ENCODE results near the gene NKX2-1.
"Not testable (repeated sequence)": the region's sequence is repeated elsewhere in the genome, so short reads cannot be mapped to it uniquely, and the experiment has no call there.

Gene NKX2-1

DNA sequence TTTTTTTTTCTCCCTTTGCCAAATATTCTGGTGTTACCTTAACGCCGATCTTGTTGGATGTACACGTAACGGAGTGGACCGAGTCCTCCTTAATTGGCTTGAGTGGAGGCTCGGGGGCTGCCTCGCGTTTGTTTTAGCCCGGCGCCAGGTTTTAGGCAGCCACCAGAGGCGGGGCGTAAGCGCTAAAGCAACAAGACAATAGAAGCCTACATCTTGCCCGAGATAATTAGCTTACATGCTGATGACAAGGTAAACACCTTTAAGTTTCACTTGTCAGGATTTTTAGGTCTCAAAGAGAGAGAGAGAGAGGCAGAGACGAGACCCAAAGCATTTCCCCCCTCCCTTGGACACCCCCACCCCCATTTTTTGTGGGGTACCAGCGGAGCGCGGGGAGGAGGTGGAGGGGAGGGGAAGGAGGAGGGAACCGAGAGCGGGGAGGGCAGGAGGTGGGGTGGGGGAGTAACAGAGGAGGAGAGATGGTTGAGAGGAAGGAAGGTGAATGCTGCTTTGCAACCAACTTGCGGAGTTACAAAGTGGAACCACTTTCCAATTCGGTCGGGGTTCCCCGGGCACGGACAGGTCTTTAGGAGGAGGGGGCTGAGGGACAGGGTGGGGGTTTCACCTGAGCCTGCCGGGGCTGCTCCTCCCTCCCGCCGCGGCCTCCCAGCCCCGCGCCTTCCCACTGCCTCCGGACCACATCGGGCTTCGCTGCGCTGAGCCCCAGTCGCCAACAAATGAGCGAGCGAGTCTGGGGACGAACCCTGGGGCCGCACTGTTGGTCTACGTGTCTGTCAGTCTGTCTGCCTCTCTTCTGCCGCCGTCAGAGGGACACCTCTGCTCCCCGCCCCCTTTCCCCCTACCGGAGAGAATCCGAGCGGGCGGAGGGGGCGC is at the start of gene NKX2-1:
Gene NKX2-1 (minus strand): TSS at position 802 of the 891 bp plus-strand sequence. CDS start 103 bp downstream, at position 699.
- DNase-seq = peak; percentile 68

DNA sequence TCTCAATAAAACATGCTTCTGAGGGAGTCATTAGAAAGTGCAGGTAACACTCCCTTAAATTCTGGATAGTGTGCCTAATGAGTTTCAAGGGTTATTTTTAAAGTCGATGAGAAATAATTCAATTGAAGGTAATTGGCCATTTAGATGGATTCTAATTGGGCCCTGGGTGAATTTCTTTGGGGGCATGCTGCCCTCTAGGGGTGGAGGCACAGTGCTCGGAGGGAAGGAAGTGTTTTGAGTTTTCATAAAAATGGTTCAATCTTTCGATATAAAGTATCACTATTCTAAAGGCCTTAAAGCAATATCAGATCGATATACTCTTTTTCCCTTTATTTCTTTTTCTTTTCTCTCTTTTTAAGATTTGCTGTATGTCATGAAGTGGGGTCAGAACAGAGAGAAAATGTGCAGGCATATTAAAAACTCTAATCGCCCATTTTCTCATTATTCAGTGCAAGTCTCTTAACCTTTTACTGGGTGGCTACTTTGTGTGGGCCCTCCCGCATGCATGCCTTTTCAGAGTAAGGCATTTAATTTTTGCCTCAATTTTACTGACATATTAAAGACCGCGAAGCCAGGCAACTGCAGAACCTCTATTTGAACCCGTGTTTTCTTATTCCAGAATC is 36.9 kb upstream of the NKX2-1 start:
- no peak for DNase-seq

- DNase-seq = no peak
These were observed 36.1 kb upstream of the NKX2-1 start for GRCh38 chr14:36555998-36556743.

DNA sequence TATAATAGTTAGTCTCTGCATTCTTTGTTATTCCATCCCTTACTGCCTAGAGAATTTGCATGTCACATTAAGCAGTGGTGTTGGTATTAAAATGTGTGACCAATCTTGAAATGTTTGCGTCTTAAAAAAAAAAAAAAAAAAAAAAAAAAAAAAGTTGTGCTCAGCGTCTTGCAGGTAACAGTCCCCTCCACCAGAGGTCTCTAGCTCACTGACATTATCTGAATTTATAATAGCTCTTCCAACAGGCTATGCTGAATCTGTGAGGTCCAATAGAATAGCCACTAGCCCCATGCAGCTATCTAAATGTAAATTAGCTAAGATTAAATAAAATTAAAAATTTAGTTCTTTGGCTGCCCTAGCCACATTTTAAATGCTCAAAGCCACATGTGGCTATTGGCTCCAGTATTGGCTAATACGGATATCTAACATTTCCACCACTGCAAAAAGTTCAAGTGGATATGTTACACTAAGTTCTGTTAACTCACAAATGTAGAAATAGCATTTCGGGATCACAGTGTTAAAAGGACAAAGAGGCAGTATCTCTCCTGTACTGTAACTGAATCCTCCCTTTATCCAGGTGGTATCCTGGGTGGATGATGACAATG is 33.7 kb upstream of the NKX2-1 start:
- DNase-seq = no peak

GRCh38 chr14:36550899-36551298 is 30.9 kb upstream of the NKX2-1 start:
- DNase-seq = no peak

DNA sequence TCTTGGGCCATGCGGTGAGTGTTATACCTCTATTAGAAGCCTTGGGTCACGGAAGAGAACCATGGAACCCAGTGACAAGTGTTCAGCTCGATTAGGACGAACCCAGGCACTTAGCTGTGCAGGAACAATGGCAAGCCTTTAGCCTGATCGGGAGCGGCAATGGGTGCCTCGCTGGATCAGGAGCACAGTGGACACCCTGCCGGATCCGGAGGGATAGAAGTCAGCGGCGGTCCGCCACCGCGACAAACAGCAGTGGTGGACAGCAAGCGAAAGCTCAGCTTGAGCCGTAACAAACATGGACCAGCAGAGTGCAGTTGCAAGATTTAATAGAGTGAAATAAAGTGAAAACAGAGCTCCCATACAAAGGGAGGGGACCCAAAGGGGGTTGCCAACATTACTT is 24.2 kb upstream of the NKX2-1 start:
- DNase-seq = not testable (repeated sequence)

DNA sequence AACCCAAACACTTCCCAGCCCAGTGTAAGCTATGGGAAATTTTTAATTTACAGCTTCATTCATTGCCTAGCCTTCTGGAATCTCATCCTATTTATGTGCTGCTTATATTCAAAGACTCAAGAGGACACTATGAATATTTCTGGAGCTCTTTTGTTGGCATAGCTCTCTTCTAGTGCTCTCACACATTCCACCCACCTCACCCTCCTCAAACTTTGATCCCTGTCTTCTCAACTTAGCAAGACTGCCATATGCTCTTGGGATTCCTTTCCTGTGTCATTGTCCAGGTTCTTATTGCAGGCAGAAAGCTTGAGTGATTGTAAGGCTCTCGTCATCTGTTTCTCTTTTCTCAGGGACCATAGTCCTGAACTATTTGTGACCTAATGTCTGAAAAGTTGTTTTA is 18.0 kb upstream of the NKX2-1 start:
- DNase-seq = no peak

- no peak for DNase-seq
These were observed 9.0 kb upstream of the NKX2-1 start for GRCh38 chr14:36529062-36529461.

- DNase-seq = no peak
These were observed 5.7 kb upstream of the NKX2-1 start for GRCh38 chr14:36525746-36526099.

GRCh38 chr14:36524874-36525745 is 5.1 kb upstream of the NKX2-1 start:
- DNase-seq = peak; percentile 87

DNA sequence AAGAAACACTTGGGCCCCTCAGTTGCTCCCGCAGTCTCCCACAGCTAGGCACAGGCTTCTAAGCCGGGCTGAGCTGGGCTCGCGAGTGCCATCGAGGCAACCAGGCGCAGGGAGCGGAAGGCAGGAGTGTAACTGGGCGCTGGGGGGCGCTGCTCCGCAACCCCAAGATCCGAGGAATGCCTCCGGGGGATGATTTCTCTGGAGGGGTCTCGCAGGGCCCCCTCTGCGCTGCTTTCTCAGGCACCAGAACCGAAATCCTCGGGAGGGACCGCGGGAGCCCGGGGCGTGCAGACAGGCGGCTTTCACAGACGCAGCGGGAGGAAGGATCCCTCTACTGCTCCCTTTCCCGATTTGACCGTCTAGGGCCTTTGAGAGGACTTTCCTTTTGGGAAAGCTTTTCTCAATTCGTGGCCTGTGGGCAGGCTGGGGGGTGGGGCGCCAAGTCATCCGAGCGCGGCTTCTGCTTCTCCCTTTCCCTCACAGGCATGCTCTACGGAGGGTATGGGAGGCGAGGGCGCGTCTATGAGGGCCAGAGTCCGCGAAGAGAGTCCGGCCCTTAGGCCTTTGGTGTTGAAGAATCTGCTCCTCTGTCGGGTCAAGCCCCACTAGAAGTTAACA is 4.3 kb upstream of the NKX2-1 start:
- no peak for DNase-seq

GRCh38 chr14:36522972-36523715 is 3.1 kb upstream of the NKX2-1 start:
- DNase-seq = no peak

GRCh38 chr14:36522347-36522971 is 2.4 kb upstream of the NKX2-1 start:
- DNase-seq = peak; percentile 60

GRCh38 chr14:36521598-36522345 is 1.7 kb upstream of the NKX2-1 start:
- DNase-seq = no peak

- peak; percentile 85 for DNase-seq
These were observed 831 bp upstream of the NKX2-1 start for GRCh38 chr14:36520601-36521525.

DNA sequence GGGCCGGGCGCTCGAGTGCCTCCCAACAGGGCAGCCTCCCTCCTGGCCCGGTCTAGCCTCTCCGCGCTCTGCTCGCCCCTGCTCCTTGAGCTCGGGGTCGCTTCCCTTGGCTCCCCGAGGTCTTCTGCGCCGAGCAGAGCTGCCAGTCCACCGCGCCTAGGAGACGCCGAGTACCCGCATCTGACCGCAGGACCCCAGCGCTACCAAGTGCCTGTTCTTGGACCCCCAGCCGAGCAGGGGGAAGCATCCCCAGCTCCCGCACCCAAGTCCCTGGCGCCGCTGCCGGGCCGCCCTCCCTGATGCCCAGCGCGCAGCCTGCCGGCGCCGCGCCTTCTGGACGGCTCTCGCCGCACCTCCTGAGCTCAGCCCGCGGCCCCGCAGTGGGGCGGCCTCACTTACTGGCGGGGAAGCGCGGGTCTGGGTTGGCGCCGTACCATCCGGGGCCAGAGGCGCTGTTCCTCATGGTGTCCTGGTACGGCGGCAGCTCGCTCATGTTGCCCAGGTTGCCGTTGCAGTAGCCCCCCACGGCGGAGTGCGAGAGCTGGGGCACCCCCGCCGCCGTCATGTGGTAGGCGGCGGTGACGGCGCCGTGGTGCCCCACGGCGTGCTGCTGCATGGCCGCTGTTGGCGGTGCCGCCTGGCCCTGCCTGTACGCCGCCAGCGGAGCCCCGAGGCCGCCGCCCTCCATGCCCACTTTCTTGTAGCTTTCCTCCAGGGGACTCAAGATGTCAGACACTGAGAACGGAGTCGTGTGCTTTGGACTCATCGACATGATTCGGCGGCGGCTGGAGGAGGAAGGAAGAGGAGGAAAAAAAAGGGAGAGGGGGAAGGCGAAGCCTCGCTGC is 1.2 kb downstream of the NKX2-1 start:
- no peak for DNase-seq

- no peak for DNase-seq
These were observed 1.9 kb downstream of the NKX2-1 start for GRCh38 chr14:36518031-36518585.

Data from islet precursor cell (in vitro differentiated cells).